Measurements from ENCODE around the gene SLFN12L. TPM values are rescaled to one million over a fixed set of nuclear protein-coding genes. Genes with fewer than 3 reads are reported as not detected.

SLFN12L gene
- total and polyA plus RNA-seq, 9 of the 15 experiments (the other 6 are each of a cell fraction or from before 2014, with no cell fraction given): 0.04 to 0.31 (median 0.08) TPM; not detected in 3

- TF ChIP-seq ZBTB2 (IDR thresholded peaks at IDR 0.05) (peak; percentile 73; the same call in 1 of the 2 replicates), PHF8 (IDR thresholded peaks at IDR 0.05; ENCODE audit: borderline replicate concordance, low read length) (no peak), NELFE (IDR thresholded peaks at IDR 0.05; ENCODE audit: insufficient read depth, insufficient read length) (no peak), RBFOX2 (IDR thresholded peaks at IDR 0.05; ENCODE audit: low read depth, low read length) (no peak), MEF2A (IDR thresholded peaks at IDR 0.05; ENCODE audit: control insufficient read depth, low read depth, low read length) (peak; percentile 77), ZKSCAN3 (CRISPR knock-in tag; IDR thresholded peaks at IDR 0.05) (no peak), ZBTB5 (IDR thresholded peaks at IDR 0.05) (no peak), ZNF263 (CRISPR knock-in tag; IDR thresholded peaks at IDR 0.05; ENCODE audit: borderline replicate concordance) (no peak), LEF1 (IDR thresholded peaks at IDR 0.05) (peak; percentile 99), ZFP1 (CRISPR knock-in tag; IDR thresholded peaks at IDR 0.05) (no peak), HOMEZ (CRISPR knock-in tag; IDR thresholded peaks at IDR 0.05) (no peak), PHF21A (IDR thresholded peaks at IDR 0.05; ENCODE audit: borderline replicate concordance, low read depth) (no peak), ATF1 (CRISPR knock-in tag; IDR thresholded peaks at IDR 0.05) (no peak), ATF1 (tag; IDR thresholded peaks at IDR 0.05) (peak; percentile 84), TAF1 (IDR thresholded peaks at IDR 0.05; ENCODE audit: control insufficient read depth, extremely low read depth, insufficient read depth, low read length, severe bottlenecking) (peak; percentile 75), ELF2 (CRISPR knock-in tag; IDR thresholded peaks at IDR 0.05) (no peak), BCLAF1 (IDR thresholded peaks at IDR 0.05; ENCODE audit: borderline replicate concordance in 1 of 2, control insufficient read depth in 1 of 2, low read depth in 2 of 2, low read length in 1 of 2) (0 out of 4 replicates have a peak, but pooled peaks of 1 of the 2 experiments have one; percentile 72), IRF2 (CRISPR knock-in tag; IDR thresholded peaks at IDR 0.05) (no peak), MCM2 (IDR thresholded peaks at IDR 0.05; ENCODE audit: low read depth) (no peak)
Observed at GRCh38 chr17:35560703-35561102, 23.2 kb upstream of the SLFN12L start, which contains the start of gene SLFN14 (continued).

Data from K562 (cell line).